NCI-H2107 (cell line): ENCODE results near the gene MEIKIN.

ENCODE experiments used
- DNase-seq: peaks from one replicate; lab custom pipeline; 2025; lab: John Stamatoyannopoulos, UW

Gene MEIKIN

GRCh38 chr5:131973089-131973712 lies 27.7 kb upstream of the MEIKIN start:
- DNase-seq: no peak

- no peak for DNase-seq
Observed at GRCh38 chr5:131968396-131968954, 23.0 kb upstream of the MEIKIN start.

GRCh38 chr5:131966551-131966950 lies 21.1 kb upstream of the MEIKIN start:
- no peak for DNase-seq

GRCh38 chr5:131965826-131966415 lies 20.5 kb upstream of the MEIKIN start:
- DNase-seq: no peak

- no peak for DNase-seq
Observed at GRCh38 chr5:131959906-131960305, 14.4 kb upstream of the MEIKIN start.

- DNase-seq: no peak
Observed at GRCh38 chr5:131959136-131959535, 13.7 kb upstream of the MEIKIN start.

GRCh38 chr5:131957721-131958441 lies 12.4 kb upstream of the MEIKIN start:
- DNase-seq: no peak

- DNase-seq: no peak
Observed at GRCh38 chr5:131953969-131954368, 8.5 kb upstream of the MEIKIN start.

GRCh38 chr5:131952301-131952857 lies 6.9 kb upstream of the MEIKIN start:
- DNase-seq: no peak

- no peak for DNase-seq
Observed at GRCh38 chr5:131950706-131951105, 5.2 kb upstream of the MEIKIN start.

GRCh38 chr5:131947445-131947844 lies 2.0 kb upstream of the MEIKIN start:
- no peak for DNase-seq

- no peak for DNase-seq
Observed at GRCh38 chr5:131944702-131945550, 537 bp downstream of the MEIKIN start.

- no peak for DNase-seq
Observed at GRCh38 chr5:131943916-131944315, 1.5 kb downstream of the MEIKIN start.

GRCh38 chr5:131942016-131942415 lies 3.4 kb downstream of the MEIKIN start:
- DNase-seq: no peak

- DNase-seq: no peak
Observed at GRCh38 chr5:131939690-131940345, 5.6 kb downstream of the MEIKIN start.

- no peak for DNase-seq
Observed at GRCh38 chr5:131932235-131932634, 13.2 kb downstream of the MEIKIN start.

- DNase-seq: no peak
Observed at GRCh38 chr5:131928957-131929356, 16.5 kb downstream of the MEIKIN start.

- DNase-seq: no peak
Observed at GRCh38 chr5:131926168-131926567, 19.3 kb downstream of the MEIKIN start.

GRCh38 chr5:131916481-131916880 lies 29.0 kb downstream of the MEIKIN start:
- no peak for DNase-seq

GRCh38 chr5:131914472-131914871 lies 31.0 kb downstream of the MEIKIN start:
- DNase-seq: no peak

GRCh38 chr5:131913603-131914002 lies 31.9 kb downstream of the MEIKIN start:
- DNase-seq: no peak
